ENCODE results near the gene ANKS3.

DNA sequence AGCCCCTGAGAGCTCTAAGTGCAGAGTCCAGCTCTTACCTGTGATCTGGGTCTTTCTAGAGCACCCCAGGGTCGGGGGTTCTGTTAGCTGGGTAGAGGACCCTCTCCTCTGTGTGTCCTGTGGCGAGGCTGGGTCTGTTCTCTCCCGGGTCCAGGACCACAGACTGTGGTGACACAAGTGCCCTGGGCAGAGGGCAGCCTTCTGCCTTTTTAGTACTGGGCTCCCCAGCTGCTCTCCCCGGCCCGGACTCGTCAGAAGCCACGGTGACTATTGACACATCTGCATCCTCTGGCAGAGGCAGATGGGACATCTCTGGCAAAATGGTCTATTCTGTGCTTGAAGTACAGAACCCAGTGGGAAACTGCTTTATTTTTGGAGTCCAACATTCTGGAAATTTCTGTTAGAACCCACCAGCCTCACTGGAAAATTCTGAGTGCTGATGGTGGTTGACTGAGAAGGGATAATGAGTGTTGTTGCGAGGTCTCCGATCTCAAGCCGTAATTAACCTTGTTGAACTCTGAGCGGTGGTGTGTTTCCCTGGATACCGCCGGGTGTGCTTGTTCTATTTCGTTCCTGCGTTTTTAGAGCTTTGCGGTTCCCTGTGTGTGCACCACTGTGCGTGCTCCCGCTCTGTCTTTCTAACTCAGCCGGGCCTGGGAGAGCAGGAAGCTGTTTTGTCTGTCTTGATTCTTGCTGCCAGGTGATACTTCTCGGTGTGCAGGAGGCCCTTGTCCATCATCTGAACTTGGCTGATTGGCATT, 66.7 kb downstream of the ANKS3 start:
- TF ChIP-seq, protein P1, sequence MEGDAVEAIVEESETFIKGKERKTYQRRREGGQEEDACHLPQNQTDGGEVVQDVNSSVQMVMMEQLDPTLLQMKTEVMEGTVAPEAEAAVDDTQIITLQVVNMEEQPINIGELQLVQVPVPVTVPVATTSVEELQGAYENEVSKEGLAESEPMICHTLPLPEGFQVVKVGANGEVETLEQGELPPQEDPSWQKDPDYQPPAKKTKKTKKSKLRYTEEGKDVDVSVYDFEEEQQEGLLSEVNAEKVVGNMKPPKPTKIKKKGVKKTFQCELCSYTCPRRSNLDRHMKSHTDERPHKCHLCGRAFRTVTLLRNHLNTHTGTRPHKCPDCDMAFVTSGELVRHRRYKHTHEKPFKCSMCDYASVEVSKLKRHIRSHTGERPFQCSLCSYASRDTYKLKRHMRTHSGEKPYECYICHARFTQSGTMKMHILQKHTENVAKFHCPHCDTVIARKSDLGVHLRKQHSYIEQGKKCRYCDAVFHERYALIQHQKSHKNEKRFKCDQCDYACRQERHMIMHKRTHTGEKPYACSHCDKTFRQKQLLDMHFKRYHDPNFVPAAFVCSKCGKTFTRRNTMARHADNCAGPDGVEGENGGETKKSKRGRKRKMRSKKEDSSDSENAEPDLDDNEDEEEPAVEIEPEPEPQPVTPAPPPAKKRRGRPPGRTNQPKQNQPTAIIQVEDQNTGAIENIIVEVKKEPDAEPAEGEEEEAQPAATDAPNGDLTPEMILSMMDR (IDR thresholded peaks at IDR 0.05), result no peak
- no peak for TF ChIP-seq POLR2A (IDR thresholded peaks at IDR 0.05)
